Keratinocyte (primary cell): ENCODE data around the gene UROC1.

Experiments used
- CTCF ChIP-seq, 3 experiments: IDR thresholded peaks in 1 of 3; conservative IDR thresholded peaks in 1 of 3; optimal IDR thresholded peaks in 1 of 3; 2 replicates in 2 of 3; 3 replicates in 1 of 3; pipeline versions ENCODE3 to v1.5.1; 2011; ENCODE audit warnings: low read length in 3 of 3, mild to moderate bottlenecking in 3 of 3, moderate library complexity in 2 of 3, control low read depth in 1 of 3, inconsistent platforms in 1 of 3; ENCODE audit not compliant: insufficient read depth in 2 of 3; ENCODE audit errors: extremely low read depth in 1 of 3
- EZH2 ChIP-seq: IDR thresholded peaks from one replicate; pipeline ENCODE4 v1.6.1; 2012; ENCODE audit warnings: inconsistent platforms, mild to moderate bottlenecking, low read length, moderate library complexity

GRCh38 chr3:126438746-126439145 is 78.8 kb downstream of the UROC1 start:
- TF ChIP-seq CTCF (optimal IDR thresholded peaks at IDR 0.05 in 1 of 3, IDR thresholded peaks at IDR 0.05 in 1 of 3, conservative IDR thresholded peaks at IDR 0.05 in 1 of 3; ENCODE audit: extremely low read depth in 1 of 3, insufficient read depth in 2 of 3, low read length in 3 of 3) (no peak), EZH2 (no peak)
